ENCODE data around the gene MED29. TPM values are rescaled to one million over a fixed set of nuclear protein-coding genes. Genes with fewer than 3 reads are reported as not detected.

The MED29 gene
- total RNA-seq, 2 donors from 2014 or later = 23.1 to 40.9 TPM

DNA sequence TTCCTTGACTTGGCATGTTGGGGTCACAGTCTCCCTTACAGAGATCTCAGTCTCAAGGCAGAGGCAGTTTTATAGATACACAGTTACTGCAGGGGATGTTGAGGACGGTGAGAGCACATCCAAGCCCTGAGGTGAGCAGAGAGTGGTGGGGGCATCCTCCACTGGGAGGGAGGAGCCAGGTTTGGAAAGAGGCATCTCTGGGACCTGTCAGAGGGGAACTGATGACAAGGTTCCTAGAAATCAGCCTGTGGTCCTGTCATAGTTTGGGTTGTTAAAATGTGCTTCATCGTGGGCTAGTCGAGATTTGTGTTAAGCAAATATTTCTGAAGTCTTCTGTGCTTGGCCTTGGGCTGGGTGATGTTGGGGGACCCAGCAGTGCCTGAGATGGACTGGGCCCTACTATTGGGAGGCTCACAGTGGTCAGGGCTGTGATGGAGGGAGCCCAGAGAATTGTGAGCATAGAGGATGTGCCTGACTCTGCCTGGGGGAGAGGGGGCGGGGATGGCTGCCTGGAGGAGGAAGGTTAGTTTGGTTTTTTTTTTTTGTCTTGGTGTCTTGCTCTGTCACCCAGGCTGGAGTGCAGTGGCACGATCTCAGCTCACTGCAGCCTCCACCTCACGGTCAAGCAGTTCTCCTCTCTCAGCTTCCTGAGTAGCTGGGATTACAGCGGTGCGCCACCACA lies 58.1 kb downstream of the MED29 start:
- Histone ChIP-seq H3K4me3 (no peak overlapping the region), H3K27ac (no peak overlapping the region), H3K36me3 (replicated peaks in 1 of 2; ENCODE audit: insufficient read depth in 1 of 2, low read depth in 2 of 2) (peaks cover 0 to 5% of the 10 kb centered on the region in 2 donors), H3K4me1 (peaks cover 47% of the 10 kb centered on the region), H3K27me3 (no peaks in the 10 kb centered on the region), H3K9me3 (no peaks in the 10 kb centered on the region)
- TF ChIP-seq POLR2A (IDR thresholded peaks at IDR 0.05) = no peak
- TF ChIP-seq, protein P1, sequence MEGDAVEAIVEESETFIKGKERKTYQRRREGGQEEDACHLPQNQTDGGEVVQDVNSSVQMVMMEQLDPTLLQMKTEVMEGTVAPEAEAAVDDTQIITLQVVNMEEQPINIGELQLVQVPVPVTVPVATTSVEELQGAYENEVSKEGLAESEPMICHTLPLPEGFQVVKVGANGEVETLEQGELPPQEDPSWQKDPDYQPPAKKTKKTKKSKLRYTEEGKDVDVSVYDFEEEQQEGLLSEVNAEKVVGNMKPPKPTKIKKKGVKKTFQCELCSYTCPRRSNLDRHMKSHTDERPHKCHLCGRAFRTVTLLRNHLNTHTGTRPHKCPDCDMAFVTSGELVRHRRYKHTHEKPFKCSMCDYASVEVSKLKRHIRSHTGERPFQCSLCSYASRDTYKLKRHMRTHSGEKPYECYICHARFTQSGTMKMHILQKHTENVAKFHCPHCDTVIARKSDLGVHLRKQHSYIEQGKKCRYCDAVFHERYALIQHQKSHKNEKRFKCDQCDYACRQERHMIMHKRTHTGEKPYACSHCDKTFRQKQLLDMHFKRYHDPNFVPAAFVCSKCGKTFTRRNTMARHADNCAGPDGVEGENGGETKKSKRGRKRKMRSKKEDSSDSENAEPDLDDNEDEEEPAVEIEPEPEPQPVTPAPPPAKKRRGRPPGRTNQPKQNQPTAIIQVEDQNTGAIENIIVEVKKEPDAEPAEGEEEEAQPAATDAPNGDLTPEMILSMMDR (IDR thresholded peaks at IDR 0.05) = no peak
- WGBS, 2 donors = 71 to 86% methylated on average over 6 to 8 of the region's 8 CpGs
- ATAC-seq = no peak
- intact Hi-C loops (cut with DNase I) = loop anchor here (10.0 kb wide), 1 partner anchor 86 kb away; the partner anchor contains the start of gene EID2B
- no peak for DNase-seq

Small RNAs within 50 kb of the gene (microRNA-seq; reads per million reads assigned to microRNA genes)
- gene MIR4530 (ENCODE audit: borderline number of aligned reads in 2 of 2, borderline replicate concordance in 2 of 2) = 0.45 to 0.47 reads per million in 2 donors

Small RNAs within 50 kb of the gene (small RNA-seq; reads per million reads assigned to genes)
- not detected for gene AC011445.2
- gene MIR4530 = not detected
- gene RN7SL566P = not detected

Other genes with a start within 250 kb of the MED29 start
- gene NCCRP1, start 194.4 kb upstream of the MED29 start, total RNA-seq = 1 to 10 TPM in 1 of 2 donors, under 1 TPM in 1; 0.66 to 7.8 TPM
- gene SYCN, start 187.1 kb upstream of the MED29 start, total RNA-seq = 1,000 to 10,000 TPM; 2,614 to 5,793 TPM
- not detected for gene IFNL3, start 146.4 kb upstream of the MED29 start, total RNA-seq
- not detected for gene IFNL4, start 142.5 kb upstream of the MED29 start, total RNA-seq
- not detected for gene IFNL2, start 123.0 kb upstream of the MED29 start, total RNA-seq
- not detected for gene IFNL1, start 95.0 kb upstream of the MED29 start, total RNA-seq
- gene LRFN1, start 70.5 kb upstream of the MED29 start, total RNA-seq = 1 to 10 TPM; 2.0 to 5.7 TPM
- 1 to 10 TPM; 1.3 to 6.0 TPM for gene GMFG, start 55.3 kb upstream of the MED29 start, total RNA-seq
- gene SAMD4B, start 49.0 kb upstream of the MED29 start, total RNA-seq = 10 to 100 TPM; 41.5 to 77.8 TPM
- 10 to 100 TPM; 16.9 to 49.8 TPM for gene PAF1, start 272 bp upstream of the MED29 start, total RNA-seq
- 100 to 1,000 TPM in 1 of 2 donors, 10 to 100 TPM in 1; 55.8 to 108 TPM for gene ZFP36, start 15.5 kb downstream of the MED29 start, total RNA-seq
- 10 to 100 TPM in 1 of 2 donors, 1 to 10 TPM in 1; 6.7 to 13.2 TPM for gene PLEKHG2, start 21.3 kb downstream of the MED29 start, total RNA-seq
- 1,000 to 10,000 TPM in 1 of 2 donors, 100 to 1,000 TPM in 1; 573 to 1,475 TPM for gene RPS16, start 44.6 kb downstream of the MED29 start, total RNA-seq
- gene SUPT5H, start 54.2 kb downstream of the MED29 start, total RNA-seq = 10 to 100 TPM; 82.0 to 90.3 TPM
- 10 to 100 TPM; 30.4 to 50.8 TPM for gene TIMM50, start 89.5 kb downstream of the MED29 start, total RNA-seq
- gene DLL3, start 107.6 kb downstream of the MED29 start, total RNA-seq = not detected
- gene SELENOV, start 123.8 kb downstream of the MED29 start, total RNA-seq = not detected
- 1 to 10 TPM; 2.0 to 3.9 TPM for gene EID2B, start 141.5 kb downstream of the MED29 start, total RNA-seq
- 10 to 100 TPM in 1 of 2 donors, 1 to 10 TPM in 1; 7.3 to 13.5 TPM for gene EID2, start 148.8 kb downstream of the MED29 start, total RNA-seq
- not detected for gene LGALS13, start 211.1 kb downstream of the MED29 start, total RNA-seq

All from body of pancreas (tissue), 4 donors.